GM20000 (cell line): ENCODE results near the gene TRIO.

Experiments
- DNase-seq: peaks from one replicate; pipeline ENCODE4 v3.0.0; 2012; ENCODE audit warnings: low spot score
- TF ChIP-seq, protein P1 (sequence below): IDR thresholded peaks from 2 replicates; pipeline ENCODE4 v1.5.1; 2012; ENCODE audit warnings: mild to moderate bottlenecking, control low read depth; ENCODE audit errors: extremely low read depth, missing control alignments

TRIO gene

DNA sequence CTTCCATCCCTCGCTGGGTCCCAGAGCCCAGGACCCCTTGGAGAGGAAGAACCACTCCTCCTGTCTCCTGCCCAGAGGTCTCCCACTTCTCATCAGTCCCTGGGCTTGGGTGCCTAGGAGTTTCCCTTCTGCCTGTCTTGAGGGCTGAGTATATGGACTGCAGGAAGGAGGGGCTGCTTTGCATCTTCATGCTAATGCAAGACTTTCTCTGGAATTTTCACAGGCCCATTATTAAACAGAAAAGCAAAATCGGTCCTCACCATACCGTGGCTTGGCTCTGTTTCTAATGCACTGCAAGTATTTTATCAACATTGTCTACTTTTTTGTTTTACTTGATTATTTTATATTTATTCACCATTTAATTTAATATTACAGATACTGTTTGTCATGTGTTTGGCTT is 34.5 kb downstream of the TRIO start:
- no peak for DNase-seq
- TF ChIP-seq, protein P1, sequence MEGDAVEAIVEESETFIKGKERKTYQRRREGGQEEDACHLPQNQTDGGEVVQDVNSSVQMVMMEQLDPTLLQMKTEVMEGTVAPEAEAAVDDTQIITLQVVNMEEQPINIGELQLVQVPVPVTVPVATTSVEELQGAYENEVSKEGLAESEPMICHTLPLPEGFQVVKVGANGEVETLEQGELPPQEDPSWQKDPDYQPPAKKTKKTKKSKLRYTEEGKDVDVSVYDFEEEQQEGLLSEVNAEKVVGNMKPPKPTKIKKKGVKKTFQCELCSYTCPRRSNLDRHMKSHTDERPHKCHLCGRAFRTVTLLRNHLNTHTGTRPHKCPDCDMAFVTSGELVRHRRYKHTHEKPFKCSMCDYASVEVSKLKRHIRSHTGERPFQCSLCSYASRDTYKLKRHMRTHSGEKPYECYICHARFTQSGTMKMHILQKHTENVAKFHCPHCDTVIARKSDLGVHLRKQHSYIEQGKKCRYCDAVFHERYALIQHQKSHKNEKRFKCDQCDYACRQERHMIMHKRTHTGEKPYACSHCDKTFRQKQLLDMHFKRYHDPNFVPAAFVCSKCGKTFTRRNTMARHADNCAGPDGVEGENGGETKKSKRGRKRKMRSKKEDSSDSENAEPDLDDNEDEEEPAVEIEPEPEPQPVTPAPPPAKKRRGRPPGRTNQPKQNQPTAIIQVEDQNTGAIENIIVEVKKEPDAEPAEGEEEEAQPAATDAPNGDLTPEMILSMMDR, result no peak

DNA sequence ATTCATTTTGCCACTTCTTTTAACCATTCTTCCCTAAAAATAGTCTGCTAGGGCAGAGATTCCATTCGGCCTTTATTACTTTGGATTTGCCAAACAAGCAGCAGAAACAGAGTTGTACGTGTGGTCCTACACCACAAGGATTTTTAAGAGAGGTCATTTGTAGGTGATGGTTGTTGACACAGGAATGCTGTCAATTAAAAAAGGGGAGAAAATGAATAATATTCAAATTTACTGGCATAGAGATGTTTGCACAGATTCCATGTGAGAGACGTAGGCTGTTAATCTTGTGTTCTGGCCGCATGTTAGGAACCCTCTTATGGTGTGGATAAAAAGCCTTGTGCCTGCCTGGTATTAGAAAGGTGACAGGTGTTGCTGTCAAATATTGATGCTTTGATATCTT is 34.9 kb downstream of the TRIO start:
- TF ChIP-seq, protein P1, result no peak
- DNase-seq, result no peak

- TF ChIP-seq, protein P1, result no peak
- no peak for DNase-seq
Observed at GRCh38 chr5:14178671-14179211, 35.6 kb downstream of the TRIO start.

DNA sequence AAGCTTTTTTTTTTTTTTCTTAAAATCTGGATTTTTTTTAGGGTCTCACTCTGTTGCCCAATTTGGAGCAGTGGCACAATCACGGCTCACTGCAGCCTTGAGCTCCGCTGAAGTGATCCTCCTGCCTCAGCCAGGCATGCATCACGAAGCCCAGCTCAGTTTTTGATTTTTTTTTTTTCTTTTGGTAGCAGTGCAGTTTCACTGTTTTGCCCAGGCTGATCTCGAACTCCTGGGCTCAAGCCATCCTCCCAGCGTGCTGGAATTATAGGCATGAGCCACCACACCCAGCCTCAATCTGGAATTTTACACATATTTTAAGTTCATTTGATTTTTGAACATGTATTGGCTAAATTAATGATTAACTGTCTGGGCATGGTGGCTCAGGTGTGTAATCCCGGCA is 36.3 kb downstream of the TRIO start:
- TF ChIP-seq, protein P1, result no peak
- no peak for DNase-seq

GRCh38 chr5:14180437-14180836 is 37.3 kb downstream of the TRIO start:
- TF ChIP-seq, protein P1, result no peak
- no peak for DNase-seq

DNA sequence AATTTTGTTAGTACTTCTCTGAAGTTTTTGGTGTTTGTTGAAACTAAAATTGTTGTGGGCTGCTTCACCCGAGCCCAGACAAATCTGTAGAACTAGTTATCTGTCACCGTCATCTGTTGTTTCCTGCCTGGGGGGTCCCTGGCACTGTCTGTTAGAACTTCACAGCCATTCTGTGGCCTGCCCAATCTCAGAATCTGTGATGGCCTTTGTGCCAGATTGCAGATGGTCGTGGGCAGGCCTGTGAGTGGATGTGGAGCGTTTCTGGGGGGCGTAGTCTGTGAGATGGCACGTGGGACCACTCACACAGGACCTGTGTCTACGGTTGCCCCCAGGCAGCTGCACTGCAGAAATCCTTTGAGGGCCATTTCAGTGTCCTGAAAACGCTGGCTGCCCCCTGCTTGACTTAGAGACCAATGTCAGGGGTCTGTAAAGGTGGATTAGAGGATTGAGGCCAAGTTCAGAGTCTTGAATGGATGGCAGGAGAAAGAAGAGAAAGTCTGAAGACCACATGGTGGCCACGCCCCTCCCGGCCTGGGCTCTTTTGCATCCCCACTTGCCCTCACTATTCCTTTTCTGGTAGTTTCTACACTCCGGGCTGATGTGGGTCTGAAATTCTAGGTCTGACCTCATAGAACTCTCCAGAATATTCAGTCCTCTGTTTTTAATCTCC is 38.3 kb downstream of the TRIO start:
- no peak for DNase-seq
- TF ChIP-seq, protein P1, result no peak

DNA sequence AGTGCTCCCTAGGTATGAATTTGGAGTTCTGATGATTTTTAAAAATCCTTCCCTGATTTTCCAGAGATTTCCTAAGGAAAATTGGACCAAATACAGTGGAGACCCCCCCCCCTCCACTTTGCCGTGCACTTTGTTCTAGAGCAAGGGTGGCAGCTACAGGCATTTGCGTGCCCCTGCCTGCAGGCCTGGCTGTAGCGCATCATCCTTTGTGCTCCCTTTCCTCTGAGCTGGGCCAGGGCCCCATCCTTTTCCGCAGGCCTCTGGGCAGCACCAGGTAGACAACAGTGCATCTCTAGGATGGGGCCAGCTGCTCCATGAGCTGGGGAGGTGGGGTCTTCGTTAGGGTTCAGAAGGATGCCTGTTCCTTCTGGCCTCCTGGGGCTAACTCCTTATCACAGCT is 39.6 kb downstream of the TRIO start:
- TF ChIP-seq, protein P1, result no peak

More for the DNA sequence above, 39.6 kb downstream of the TRIO start:
- no peak for DNase-seq
